GM10248 (cell line): ENCODE results near the gene PXDN.

Source experiments
- CTCF ChIA-PET: fragments of 300-600 bp; sonication (Branson Sonifier 250); formaldehyde crosslinking; extraction: SDS; loops from one replicate; lab custom pipeline; 2021; ENCODE audit warnings: antibody characterized with exemption; lab: Yijun Ruan, JAX
- POLR2A ChIA-PET: fragments of 350-650 bp; sonication (Branson Sonifier 250); formaldehyde crosslinking; extraction: SDS; loops from one replicate; lab custom pipeline; 2020; ENCODE audit warnings: antibody characterized with exemption; lab: Yijun Ruan, JAX
- DNase-seq: peaks from one replicate; pipeline ENCODE4 v3.0.0; 2012; ENCODE audit errors: extremely low spot score
- TF ChIP-seq, protein P1 (sequence below): IDR thresholded peaks from 2 replicates; pipeline ENCODE4 v1.5.1; 2012; ENCODE audit warnings: mild to moderate bottlenecking, low read depth; ENCODE audit errors: extremely low read depth, missing control alignments, control extremely low read depth

PXDN gene

DNA sequence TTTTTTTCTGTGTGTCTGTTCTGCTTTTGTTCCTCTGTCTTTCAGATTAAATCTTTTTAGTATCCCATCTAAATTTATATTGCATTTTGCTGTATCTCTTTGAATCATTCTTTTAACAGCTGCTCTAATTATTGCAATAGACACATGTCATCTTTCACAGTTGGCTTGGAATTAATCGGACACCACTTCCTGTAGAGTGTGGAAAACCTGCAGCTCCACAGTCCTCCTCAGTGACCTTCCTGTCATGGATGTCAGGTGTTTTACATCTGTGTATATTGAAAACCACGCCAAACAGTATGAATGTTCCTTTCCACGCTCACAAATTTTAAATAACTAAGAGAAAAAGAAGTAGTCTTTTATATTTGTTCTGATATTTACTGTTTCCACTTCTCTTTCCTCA, 135.3 kb downstream of the PXDN start:
- CTCF ChIA-PET = no interaction called here

DNA sequence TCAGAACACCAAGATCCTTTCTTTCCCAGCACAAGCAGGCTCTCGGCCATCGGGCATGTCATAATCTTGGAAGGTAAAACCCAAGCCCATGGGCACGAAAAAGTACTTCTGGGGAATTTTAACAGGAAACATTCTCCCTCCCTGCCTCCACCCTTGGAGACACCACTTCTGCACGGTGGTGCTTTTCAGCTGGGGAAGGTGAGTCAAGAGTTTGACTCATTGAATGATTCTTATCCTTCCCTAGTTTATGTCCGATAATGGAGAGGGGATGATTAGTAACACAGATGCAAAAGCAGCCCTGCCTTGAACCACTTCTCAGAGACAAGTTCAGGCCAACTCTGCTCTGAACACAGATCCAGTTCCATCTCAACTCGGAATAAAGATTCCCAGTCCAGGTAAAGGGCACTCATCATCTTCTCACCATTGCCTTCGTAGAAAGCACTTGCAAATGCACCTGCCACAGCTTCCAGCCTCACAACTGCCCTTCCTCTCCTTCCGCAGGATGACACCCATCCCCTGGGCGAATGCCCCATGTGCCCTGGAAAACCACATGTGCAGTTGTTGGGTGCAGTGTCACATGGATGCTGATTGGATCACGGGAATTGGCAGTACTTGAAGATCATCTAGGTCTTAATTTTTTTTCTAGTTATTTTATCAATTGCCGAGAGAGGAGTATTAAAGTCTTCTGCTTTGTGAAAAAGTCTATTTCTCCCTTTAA, 136.2 kb downstream of the PXDN start:
- ChIA-PET POLR2A (no interaction called here), CTCF (no interaction called here)
- TF ChIP-seq, protein P1, sequence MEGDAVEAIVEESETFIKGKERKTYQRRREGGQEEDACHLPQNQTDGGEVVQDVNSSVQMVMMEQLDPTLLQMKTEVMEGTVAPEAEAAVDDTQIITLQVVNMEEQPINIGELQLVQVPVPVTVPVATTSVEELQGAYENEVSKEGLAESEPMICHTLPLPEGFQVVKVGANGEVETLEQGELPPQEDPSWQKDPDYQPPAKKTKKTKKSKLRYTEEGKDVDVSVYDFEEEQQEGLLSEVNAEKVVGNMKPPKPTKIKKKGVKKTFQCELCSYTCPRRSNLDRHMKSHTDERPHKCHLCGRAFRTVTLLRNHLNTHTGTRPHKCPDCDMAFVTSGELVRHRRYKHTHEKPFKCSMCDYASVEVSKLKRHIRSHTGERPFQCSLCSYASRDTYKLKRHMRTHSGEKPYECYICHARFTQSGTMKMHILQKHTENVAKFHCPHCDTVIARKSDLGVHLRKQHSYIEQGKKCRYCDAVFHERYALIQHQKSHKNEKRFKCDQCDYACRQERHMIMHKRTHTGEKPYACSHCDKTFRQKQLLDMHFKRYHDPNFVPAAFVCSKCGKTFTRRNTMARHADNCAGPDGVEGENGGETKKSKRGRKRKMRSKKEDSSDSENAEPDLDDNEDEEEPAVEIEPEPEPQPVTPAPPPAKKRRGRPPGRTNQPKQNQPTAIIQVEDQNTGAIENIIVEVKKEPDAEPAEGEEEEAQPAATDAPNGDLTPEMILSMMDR = no peak
- DNase-seq = no peak

More for the DNA sequence above, 135.3 kb downstream of the PXDN start:
- DNase-seq = no peak
- TF ChIP-seq, protein P1 = no peak
- POLR2A ChIA-PET = no interaction called here

DNA sequence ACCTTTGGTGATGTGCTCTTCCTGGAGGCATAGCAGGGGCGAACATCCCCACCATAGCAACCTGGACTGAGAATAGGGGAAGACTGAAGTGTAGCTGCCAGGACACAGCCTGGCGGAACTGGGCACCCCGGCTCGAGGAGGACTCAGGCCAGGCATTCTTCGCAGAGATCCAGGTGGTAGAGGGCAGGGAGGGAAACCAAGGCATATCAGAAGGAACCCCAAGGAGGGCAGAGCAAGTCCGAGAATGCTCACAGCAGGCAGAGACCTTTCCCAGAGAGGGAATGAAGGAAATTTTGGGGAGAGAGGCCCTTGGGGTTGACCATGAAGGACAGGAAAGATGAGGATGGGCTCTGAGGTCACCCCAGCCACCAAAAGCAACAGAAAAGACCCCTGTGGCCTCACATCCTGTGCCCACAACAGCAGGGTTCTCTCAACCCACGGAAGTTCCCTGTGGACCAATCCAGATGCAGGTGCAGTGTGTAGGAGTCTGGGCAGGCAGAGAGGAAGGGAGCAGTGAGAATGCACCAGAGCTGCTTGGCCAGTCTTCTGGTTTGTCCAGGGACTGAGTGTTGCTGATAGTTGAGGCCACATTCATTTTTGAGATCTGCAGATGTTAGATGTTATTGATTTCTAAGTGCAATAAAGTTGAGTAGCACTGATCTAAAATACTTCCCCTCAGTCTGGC, 136.9 kb downstream of the PXDN start:
- no peak for DNase-seq
- CTCF ChIA-PET = no interaction called here
- POLR2A ChIA-PET = no interaction called here
- TF ChIP-seq, protein P1 = no peak

DNA sequence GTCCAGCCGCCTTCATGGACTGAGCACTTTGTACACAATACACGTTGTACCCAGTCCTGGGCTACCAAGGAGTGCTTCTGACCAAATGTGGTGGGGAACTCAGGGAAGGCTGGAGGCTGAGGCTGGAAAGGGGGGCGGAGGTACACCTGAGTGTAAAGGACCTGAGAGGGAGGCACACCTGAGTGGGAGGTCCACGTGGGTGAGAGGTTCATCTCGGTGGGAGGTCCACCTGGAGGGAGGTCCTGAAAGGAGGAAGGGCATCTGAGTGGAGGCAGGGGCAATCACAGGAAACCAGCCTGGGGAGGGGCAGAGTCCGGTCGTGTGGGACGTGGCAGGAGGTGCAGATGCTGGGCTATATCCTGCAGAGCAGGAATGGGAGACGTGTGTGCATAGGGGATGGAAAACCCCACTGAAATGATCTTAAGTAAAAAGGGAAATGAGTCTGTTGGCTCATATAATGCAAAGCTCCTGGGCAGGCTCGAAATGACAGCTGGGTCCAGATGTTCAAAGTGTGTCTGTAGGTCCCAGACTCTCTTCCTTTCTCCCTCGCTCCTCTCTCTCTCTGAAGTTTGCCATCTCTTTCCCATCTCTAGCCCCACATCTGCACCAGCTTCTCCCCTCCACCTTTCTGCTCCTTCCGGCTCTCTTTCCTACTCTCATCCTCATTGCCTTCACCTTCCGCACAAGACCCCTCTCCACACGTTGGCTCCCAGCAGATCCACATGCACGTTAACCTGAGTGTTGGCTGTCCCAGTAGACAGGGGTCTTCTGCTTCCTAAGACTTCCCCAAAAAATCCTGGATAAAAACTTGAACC, 137.7 kb downstream of the PXDN start:
- POLR2A ChIA-PET = no interaction called here
- CTCF ChIA-PET = no interaction called here
- TF ChIP-seq, protein P1 = no peak
- no peak for DNase-seq

DNA sequence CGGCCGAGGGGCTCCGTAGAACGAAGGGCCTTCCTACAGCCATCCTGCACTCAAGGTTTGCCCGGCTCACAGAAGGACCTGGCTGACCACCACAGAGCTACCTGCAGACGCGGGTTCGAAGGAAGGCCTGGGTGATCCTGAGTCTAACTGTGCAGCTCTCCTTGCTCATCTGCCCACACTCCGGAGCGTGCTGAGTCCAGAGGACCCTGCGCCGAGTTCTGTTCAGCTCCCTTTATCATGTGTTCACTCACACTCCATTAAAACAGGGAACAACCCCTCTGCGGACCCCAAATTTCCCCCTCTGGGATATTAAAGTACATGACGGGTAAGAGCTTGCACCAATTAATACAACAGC, 138.3 kb downstream of the PXDN start:
- POLR2A ChIA-PET = no interaction called here
- TF ChIP-seq, protein P1 = no peak
- no peak for DNase-seq
- CTCF ChIA-PET = no interaction called here
